Measurements from ENCODE around the gene GBGT1.

GBGT1 gene

DNA sequence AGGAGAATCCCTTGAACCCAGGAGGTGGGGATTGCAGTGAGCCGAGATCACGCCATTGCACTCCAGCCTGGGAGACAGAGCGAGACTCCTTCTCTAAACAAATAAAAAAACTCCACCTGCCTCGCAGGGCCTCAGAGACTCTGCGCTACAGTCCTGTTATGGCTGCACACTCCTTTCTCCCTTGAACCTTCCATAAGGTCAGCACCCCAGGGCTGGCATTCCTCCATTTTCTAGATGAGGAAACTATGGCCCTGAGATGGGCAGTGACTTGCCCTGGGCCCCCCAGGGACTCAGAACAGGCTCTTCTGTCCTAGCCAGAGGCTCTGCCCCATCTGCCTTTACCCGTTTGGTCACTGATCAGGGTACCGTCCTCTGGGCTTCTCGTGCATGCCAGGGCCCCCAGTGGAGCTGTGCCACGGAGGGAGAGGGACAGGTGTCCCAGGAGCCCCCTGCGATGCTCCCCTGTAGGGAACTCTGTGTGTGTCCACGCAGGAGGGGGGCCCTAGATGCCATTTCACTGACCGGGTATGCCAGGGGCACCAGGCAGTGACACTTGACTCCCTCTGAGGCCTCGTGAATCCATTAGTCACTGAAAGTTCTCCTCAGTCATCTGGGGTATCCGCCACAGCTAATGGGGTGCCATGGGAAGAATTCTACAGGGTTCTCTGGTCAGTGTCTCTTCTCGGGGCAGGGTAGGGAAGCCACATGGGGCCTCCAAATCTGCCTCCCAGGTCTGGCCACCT, 58.8 kb downstream of the GBGT1 start:
- DNase-seq (ENCODE audit: low read depth in 2 of 2, low spot score in 1 of 2): no peak

DNA sequence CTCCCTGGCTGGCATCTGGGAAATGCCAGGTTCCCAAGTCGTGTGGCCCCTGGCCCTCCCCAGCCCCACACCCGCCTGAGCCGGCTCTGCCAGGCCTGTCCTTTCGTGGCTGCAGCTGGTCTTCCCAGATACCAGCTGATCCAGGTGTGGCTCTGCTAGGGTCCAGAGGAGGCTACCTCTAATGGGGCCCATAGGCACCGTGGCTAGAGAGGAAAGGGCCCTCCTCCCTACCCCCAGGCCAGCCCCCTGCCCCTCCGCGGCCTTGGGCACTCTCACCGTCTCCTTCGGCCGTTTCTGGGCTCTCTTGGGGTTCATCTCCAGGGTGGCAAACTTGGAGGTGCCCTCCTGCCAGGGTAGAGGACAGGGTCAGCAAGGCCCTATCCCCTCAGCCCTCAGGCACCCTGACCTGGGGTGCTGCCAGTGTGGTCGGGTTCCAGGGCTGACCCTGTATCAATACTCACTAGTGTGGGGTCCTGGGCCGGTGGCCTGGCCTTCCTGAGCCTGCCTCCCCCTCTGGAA, 59.7 kb downstream of the GBGT1 start:
- DNase-seq (ENCODE audit: low read depth in 2 of 2, low spot score in 1 of 2): no peak

DNA sequence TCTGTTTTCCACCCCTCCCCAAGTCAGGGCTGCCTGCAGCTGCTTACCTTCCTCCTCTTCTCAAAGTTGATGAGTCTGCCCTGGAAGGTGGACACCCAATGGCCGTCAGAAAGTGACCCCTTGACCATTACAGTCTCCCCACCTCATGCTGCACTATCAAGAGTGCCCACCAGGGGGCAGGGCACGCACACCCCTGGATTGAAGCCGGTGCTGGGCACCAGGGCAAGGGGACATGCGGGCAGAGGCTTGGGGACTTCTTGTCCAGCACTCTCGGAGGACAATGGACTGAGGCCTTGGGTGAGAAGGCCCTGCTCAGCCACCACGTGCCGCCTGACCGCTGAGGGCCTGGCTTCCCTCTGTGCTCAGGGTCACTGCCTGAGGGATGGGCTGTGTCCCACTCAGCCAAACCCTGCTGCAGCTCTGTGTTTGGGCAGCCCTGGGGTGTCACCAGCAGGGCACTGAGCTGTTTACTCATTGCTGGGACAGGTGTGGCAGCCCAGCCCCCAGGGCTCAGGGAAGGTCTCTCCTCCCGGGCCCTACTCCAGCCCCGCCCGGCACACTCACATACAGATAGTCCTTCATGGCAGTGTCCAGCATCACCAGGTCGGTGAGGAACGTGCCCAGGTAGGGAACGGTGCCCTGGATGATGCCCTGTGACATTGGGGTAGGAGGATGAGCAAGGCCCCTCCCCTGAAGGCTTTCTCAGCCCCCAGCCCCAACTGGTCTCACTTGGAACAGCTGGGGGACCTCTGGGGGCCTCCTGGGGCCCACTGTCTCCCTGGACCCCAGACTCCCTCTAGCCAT, 60.3 kb downstream of the GBGT1 start:
- DNase-seq (ENCODE audit: low read depth in 2 of 2, low spot score in 1 of 2): no peak
